GM21423 (cell line): ENCODE results near the gene PTPN7.
"Not testable (repeated sequence)": the region's sequence is repeated elsewhere in the genome, so short reads cannot be mapped to it uniquely, and the experiment has no call there.

Source experiments
- ATAC-seq: cut with Tn5 transposase; IDR thresholded peaks from one replicate; pipeline ENCODE4 v1.9.1; 2021; ENCODE audit warnings: mild to moderate bottlenecking, moderate library complexity; ENCODE audit not compliant: unreplicated experiment

PTPN7 gene

GRCh38 chr1:202167708-202168415 is 7.5 kb upstream of the PTPN7 start:
- ATAC-seq, result no peak

DNA sequence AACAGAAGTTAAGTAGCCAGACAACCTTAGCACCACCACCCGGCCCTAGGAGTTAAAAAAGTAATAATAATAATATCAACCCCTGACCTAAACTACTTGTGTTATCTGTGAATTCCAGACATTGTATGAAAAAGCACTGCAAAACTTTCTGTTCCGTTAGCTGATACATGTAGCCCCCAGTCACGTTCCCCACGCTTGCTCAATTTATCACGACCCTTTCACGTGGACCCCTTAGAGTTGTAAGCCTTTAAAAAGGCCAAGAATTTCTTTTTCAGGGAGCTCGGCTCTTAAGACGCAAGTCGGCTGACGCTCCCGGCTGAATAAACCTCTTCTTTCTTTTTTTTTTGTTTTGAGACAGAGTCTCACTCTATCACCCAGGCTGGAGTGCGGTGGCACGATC is 6.7 kb upstream of the PTPN7 start:
- ATAC-seq, result not testable (repeated sequence)

DNA sequence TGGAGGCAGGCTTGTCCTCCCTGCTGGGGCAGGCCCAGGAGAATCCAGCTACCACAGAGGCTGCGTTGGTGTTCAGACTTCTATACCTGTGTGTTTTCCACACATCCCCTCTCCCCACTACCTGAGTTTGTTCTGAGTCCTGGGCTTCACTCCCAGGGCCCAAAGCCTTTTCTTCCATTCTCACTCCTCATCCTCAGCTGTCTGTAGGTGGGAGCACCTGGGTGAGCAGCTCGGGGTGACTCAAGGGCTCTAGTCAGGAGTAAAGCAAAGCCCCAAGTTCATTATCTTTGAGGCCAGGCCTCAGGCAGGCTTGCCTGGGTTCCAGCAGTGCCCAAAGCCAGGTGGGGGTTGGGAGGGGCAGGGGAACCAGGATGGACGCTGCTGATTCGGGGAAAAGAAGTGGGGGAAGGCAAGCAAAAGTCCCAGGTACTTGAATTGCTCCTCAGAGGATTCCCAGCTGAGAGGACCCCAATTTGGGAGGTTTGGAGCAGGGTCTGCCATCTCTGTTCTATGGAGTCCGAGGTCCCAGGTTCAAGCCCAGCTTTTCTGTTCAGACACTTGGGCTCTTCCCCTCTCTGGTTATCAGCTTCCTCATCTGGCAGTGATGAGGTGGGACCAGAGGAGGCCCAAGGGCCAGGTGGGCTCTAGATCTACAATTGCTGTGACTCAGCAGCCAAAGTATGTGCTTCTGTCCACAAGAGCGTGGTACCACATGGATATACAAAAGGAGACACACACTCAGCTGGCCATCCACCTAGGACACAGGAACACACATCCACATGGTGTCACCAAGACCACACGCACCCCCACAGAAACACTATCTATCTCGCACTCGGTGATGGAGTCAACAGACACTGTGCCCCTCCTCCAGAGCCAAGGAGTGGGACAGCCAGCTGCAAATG is 5.8 kb upstream of the PTPN7 start:
- no peak for ATAC-seq

- ATAC-seq, result no peak
Measured at GRCh38 chr1:202165267-202165941, 5.0 kb upstream of the PTPN7 start.

- peak; percentile 50 for ATAC-seq
Measured at GRCh38 chr1:202164271-202165037, 4.1 kb upstream of the PTPN7 start.

DNA sequence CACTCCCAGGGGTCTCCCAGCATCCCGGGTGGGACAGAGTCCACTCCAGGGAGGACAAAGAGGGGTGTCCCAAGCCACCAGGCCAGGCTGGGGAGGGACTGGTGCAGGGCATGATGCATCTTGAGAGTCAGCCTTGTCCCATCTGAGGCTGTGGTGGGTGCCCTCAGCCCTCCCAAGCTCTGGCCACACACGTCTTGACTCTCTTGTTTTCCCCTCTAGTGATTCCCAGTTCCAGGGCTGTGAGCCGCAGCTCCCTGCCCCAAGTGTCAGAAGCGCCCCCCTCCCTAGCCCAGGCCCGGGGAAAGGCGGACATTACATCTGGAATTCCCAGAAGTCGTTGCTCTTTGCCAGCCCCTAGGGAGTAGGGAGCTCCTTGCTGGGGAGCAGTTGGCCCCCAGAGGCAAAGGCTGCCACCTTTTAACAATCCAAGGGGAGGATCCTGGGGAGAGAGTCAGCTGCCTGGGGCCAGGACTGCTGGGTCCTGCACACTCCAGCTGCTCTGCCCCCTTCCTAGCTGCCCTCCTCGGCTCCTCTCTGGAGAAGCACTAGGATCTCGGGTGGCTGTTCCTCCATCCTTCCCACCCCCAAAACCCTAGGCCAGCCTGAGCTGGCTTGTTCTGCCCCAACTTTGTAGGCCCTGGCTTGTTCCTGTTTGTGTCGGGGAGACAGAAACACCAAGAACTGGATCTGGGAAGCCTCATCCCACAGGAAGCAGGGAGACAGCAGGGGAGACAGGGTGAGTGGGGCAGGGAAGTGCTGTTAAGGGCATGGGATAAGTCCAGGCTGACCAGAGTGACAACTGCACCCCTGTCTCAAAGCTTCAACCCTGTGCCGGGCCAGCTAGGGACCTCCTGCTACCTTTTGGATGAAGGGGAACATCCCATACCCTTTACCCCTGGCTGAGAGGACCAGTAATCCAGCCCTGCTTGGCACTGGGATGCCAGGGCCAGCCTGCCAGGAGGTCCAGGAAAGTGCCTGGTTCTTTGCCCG is 3.2 kb upstream of the PTPN7 start:
- ATAC-seq, result no peak

GRCh38 chr1:202162418-202163280 is 2.2 kb upstream of the PTPN7 start:
- ATAC-seq, result no peak

DNA sequence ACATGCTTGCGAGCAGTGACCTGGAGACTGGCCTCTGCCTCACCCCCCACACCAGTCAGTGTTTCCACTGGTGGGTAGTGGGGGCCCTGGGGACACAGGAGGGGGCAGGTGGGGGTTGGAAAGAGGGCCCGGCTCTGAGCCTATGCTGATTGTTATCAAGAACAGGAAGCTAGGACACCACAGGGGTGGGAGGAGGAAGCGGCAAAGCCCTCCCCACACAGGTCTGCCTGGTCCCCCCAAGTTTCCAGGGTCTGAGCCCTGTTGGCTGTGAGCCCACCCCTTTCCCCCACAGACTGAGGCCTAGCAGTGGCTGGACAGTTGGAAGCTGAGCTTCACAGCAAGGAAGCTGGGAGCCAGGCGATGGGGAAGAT is 1.6 kb upstream of the PTPN7 start:
- ATAC-seq, result peak; percentile 27

DNA sequence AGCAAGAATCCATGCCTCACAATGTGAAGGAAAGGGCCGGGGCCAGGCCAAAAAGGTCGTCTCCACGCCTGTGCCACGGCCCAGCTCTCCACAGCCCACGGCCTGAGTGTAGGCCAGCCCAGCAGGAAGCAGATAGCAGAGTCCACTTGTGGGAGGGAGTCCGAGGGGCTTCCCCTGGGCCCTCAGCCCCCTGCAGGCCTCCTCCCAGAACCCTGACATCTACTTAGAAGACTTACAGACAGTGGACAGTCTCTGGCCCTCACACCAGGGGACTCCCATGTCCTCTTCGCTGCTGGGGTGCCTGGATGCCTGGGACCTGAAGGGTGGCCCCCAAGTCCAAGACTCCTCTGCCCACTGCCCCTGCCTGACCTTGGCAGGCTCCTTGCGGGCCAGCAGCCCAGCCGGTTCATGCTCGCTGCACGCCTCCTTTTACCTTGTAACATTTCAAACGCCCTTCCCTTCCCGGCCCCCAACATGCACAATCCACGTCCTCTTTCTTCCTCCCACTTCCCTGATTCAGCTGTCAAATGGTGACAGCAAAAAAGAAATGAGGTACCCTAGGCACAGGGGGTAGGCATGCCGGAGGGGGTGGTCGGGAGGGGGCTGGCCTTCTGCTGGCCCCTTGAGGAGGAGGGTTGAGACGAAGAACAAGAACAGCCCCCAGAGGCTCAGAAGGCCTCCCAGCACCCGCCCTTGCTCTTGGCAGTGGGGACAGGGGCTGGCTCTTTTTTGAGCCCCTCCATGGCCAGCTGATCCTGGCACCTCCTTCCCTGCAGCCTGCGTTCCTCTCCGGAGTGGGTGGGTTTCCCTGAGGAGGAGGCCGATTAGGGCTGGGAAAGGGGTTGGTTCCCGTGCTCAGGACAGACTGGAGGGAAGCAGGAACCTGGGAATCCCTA is 997 bp upstream of the PTPN7 start:
- ATAC-seq, result no peak

- no peak for ATAC-seq
Measured at GRCh38 chr1:202159534-202160371, 649 bp downstream of the PTPN7 start.

DNA sequence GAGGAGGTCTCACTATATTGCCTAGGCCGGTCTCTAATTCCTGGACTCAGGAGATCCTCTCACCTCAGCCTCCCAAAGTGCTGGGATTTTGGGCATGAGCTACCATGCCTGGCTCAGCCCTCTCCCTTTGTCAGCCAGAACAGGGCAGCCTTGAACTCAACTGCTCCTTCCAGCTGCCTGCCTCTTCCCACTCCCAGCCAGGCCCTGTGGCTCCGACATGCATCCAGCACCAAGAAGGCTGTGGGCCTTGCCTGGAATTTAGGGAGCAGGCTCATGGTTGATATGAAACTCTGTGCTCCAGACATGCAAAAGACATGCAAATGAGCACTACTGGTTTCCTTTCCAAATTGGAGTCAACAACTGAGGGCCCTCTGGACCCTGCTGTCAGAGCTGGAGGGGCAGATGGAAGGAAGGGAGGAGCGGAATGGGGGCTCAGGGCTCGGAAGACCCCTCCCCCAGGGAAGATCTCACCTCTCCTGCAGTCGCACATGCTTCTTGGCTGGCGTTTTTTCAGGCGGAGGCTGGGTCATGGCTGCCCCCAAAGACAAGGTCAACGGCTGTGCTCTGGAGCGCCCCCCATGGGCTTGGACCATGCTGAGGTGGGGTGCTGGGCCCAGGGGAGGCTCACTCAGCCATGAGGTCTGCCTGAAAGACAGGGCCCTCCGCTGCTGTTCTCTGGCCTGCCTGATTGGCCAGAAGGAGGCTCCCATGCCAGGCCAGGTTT is 1.4 kb downstream of the PTPN7 start:
- ATAC-seq, result no peak

GRCh38 chr1:202157945-202158344 is 2.5 kb downstream of the PTPN7 start:
- ATAC-seq, result no peak

DNA sequence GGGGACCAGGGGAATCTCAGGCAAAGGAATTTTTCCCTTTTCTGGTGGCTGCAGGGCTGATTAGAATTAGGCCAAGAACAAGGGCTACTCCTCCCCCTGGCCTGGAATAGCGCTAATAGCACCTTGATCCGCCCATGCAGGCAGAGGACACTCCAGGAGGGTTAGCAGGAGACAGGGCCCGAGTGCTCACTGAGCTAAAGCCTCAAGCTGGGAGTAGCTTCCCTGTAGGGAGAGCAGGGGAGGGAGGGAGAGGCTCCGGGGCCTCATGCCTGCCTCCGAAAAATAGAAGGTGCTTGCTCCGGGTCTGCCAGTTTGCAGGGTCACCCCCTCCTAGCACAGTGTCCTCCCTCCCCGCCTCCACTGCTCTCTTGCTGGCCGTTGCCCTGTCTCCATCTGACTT is 3.8 kb downstream of the PTPN7 start:
- no peak for ATAC-seq

DNA sequence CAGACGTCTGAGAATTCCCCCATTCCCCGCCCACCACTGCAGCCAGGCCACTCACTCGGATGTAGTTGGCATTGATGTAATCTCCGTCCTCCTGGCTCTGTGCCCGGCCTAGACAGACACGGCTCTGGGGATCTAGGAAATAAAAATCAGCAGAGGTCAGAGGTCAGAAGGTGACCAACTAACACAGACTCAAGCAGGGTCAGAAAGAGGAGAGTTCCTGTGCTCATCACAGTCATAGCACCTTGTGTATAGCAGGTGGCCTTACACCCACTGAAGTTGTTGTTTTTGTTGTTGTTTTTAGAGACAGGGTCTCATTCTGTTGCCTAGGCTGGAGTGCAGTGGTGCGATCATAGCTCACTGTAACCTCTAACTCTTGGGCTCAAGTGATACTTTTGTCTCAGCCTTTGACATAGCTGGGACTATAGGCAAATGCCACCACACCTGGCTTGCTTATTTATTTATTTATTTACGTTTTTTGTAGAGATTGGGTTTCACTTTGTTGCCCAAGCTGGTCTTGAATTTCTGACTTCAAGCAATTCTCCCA is 4.9 kb downstream of the PTPN7 start:
- no peak for ATAC-seq

DNA sequence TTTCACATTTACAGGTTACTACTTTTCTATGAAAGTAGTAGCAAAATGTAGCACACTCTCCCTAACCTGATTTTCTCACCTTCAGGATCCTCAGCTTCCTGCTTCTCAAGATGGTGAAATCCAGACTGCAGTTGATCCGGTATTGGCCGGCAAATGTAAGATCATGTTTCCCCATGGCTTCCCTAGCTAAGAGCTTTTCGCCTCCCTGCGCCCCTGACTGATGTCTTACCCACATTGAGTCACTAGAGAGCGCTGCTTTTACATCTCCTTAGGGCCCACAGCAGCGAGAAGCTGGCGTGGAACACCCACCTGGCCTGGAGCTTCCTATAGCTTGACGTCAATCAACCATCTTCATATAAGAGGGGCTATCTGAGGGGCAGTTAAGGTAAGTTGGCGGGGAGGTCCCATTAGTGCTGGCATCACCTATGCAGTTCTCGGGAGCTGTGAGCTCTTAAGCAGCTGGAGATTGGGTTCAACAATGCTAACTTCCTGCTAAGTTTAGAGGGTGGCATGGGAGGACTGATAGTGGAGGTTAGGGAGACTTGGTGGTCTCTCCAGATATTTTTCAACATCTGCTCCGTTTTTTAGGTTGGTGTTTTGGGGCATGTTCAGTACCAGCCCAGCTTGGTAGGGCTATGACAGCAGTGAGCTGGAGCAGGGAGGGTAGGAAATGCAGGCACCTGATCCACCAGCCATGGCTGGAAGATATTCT is 5.5 kb downstream of the PTPN7 start:
- ATAC-seq, result no peak
